GM06990 (cell line): Measurements from ENCODE around the gene DOCK2.

Source experiments
- DNase-seq: peaks from one replicate; pipeline ENCODE4 v3.0.0-alpha.2; 2011; ENCODE audit not compliant: insufficient read length; ENCODE audit errors: extremely low read depth
- H3K27me3 ChIP-seq: replicated peaks from 2 replicates; pipeline ENCODE4 v1.6.0; 2011; ENCODE audit warnings: low read length; ENCODE audit not compliant: control insufficient read depth, insufficient read depth
- H3K36me3 ChIP-seq: 2 replicates; pipeline ENCODE4 v1.5.1; 2011; ENCODE audit warnings: low read length; ENCODE audit not compliant: control insufficient read depth, insufficient read depth
- H3K4me3 ChIP-seq: replicated peaks from 2 replicates; pipeline ENCODE4 v1.5.1; 2011; ENCODE audit warnings: low read depth, mild to moderate bottlenecking, control low read depth, low read length
- TF ChIP-seq, protein P1 (sequence below): IDR thresholded peaks from 2 replicates; pipeline ENCODE4 v1.5.1; 2011; ENCODE audit warnings: low read length, control low read depth, mild to moderate bottlenecking, inconsistent platforms; ENCODE audit not compliant: insufficient read depth, poor library complexity, severe bottlenecking

Gene DOCK2

DNA sequence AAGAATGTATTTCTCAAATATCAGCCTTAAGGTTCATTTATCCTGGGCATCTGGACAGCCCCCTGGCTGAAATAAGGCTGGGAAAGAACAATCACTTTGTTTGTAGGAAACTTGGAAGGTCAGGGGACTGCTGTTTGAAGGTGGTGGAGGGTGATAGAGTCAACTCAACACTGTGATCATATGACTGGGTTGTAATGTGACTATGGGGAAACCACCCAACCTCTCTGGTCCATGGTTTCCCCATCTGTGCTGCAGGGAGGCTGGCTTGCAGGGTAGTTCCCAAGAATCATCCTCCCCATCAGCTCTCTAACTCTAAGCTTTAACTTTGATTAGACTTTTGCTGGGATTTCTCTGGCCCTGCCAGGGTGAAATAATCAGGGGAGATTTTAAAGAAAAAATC, 333.3 kb downstream of the DOCK2 start:
- H3K36me3 ChIP-seq: peaks cover 6% of the 10 kb centered on the region
- no peak for DNase-seq
- TF ChIP-seq, protein P1, sequence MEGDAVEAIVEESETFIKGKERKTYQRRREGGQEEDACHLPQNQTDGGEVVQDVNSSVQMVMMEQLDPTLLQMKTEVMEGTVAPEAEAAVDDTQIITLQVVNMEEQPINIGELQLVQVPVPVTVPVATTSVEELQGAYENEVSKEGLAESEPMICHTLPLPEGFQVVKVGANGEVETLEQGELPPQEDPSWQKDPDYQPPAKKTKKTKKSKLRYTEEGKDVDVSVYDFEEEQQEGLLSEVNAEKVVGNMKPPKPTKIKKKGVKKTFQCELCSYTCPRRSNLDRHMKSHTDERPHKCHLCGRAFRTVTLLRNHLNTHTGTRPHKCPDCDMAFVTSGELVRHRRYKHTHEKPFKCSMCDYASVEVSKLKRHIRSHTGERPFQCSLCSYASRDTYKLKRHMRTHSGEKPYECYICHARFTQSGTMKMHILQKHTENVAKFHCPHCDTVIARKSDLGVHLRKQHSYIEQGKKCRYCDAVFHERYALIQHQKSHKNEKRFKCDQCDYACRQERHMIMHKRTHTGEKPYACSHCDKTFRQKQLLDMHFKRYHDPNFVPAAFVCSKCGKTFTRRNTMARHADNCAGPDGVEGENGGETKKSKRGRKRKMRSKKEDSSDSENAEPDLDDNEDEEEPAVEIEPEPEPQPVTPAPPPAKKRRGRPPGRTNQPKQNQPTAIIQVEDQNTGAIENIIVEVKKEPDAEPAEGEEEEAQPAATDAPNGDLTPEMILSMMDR: no peak
- no peaks in the 10 kb centered on the region for H3K27me3 ChIP-seq
- no peak overlapping the region for H3K4me3 ChIP-seq

DNA sequence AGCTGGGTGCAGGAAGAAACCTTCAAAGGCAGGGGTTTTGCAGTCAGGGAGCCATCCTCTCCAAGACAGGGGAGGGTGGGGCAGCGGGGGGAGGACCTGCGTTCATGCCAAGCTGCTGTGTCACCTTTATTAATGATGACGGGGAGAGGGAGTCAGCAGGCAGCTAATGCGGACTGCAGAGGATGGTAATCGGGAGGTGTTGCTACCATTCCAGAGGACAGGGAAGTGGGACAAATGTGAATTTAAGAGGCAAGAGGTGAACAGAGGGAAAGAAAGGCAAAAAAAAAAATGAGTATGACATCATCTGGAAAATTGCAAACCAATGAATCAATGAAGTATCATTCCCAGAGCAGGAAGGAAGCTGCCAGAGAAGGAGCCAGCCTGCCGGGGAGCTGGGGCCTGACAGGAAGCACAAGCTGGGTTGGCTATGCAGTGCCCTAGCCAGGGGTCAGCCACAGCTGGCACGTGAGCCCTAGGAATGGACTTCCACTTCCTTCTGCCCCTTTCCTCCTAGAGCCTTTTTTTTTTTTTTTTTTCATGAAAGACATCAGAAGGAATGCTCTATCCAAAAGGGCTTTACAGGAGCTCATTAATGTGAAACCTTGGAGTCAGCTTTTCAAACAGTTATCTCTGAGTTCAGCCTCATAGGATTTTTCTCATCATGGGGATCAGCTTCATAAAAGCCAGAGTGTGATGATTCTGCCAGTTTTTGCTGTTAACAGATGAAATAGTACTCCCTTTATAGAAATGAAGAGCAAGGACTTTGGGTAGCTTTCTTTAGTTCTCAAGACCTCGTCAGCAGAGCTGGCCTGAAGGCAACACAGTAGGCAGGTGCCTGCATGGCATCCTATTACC, 334.1 kb downstream of the DOCK2 start:
- no peak for DNase-seq
- Histone ChIP-seq H3K4me3 (no peak overlapping the region), H3K27me3 (no peaks in the 10 kb centered on the region), H3K36me3 (peaks cover 5% of the 10 kb centered on the region)
- TF ChIP-seq, protein P1: no peak

DNA sequence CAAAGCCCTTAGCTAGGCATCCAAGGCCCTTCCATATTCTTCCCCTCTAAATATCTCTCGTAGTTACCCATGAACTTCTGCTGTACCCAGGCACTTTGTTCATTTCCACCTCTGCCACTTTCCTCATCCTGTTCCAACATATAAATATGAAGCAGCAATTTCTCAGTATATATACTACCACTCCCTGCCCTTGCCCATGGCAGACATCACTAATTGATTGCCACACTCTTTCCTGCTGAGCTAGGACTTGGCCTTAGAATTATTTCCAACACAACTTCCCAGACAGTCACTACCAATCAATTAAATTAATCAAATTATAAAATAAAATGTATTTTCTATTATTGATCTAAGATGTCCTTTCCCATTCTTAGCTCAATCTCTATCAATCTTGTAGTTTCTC, 334.7 kb downstream of the DOCK2 start:
- TF ChIP-seq, protein P1: no peak
- Histone ChIP-seq H3K27me3 (no peaks in the 10 kb centered on the region), H3K4me3 (no peak overlapping the region), H3K36me3 (peaks cover 3% of the 10 kb centered on the region)
- DNase-seq: no peak

DNA sequence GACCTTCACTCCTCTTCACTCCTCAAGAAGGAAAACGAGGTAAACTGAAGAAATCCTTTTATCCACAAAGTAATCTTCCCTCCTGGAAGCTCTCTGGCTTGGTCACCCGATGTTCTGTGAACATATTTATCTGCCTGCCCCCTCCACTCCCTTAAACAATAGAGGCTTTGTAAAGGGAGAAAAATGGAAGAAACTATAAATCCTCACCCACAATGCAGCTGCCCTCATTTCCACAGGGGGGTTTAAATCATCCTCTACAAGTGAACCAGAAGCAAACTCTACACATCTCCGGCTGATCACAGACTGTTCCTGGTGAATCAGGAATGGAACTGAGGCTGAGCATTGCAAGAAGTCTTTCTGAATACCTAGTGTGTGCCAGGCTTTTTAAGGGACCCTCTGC, 336.0 kb downstream of the DOCK2 start:
- no peaks in the 10 kb centered on the region for H3K27me3 ChIP-seq
- DNase-seq: no peak
- TF ChIP-seq, protein P1: no peak
- no peak overlapping the region for H3K4me3 ChIP-seq
- peaks cover 3% of the 10 kb centered on the region for H3K36me3 ChIP-seq

DNA sequence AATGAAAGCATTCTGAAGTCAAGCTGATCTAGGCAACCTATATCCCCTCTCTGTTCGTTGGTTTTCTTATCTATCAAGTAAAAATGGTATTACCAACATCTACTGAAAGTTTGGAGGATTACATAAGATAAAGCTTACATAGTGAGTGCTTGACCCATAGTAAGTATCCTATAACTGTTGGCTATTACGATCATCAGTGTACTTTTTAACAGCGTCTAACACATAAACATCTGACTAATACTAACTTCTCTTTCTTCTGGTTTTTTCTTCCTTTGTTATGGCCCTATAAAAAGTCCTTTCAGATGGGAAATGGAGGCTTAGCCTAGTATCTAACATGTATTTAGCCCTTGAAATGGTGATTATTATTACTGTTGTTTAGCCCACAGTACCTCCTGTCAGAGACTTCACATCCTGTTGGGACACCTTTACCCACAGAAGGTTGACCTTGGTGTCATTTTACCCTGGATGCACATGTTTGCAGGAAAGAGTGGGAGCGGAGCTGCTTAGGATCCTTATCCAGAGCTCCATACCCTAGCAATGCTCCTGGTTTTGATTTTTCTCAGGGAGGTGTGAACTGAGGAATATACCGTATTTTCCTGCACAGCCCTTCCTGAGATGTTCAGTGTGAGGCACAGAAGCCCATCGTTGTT, 337.2 kb downstream of the DOCK2 start:
- Histone ChIP-seq H3K36me3 (peaks cover 3% of the 10 kb centered on the region), H3K27me3 (no peaks in the 10 kb centered on the region), H3K4me3 (no peak overlapping the region)
- TF ChIP-seq, protein P1: no peak
- no peak for DNase-seq
